KMS-11 (cell line): Measurements from ENCODE around the gene RNF169.

ENCODE experiments used
- H2AFZ ChIP-seq: fragments of 200-600 bp; sonication (generic); 2 replicates; pipeline ENCODE4 v1.6.1; 2016; ENCODE audit warnings: antibody characterized with exemption, mixed run types, low read depth
- H3K27ac ChIP-seq: fragments of 200-600 bp; sonication (generic); 2 replicates; pipeline ENCODE4 v1.6.1; 2016; ENCODE audit warnings: mild to moderate bottlenecking, mixed run types
- H3K27me3 ChIP-seq: fragments of 200-600 bp; sonication (generic); 2 replicates; pipeline ENCODE4 v1.6.1; 2017; ENCODE audit warnings: mild to moderate bottlenecking, low read depth, mixed run types, moderate library complexity; ENCODE audit not compliant: insufficient read depth
- H3K36me3 ChIP-seq: fragments of 200-600 bp; sonication (generic); 2 replicates; pipeline ENCODE4 v1.6.1; 2017; ENCODE audit warnings: mild to moderate bottlenecking, mixed run types; ENCODE audit not compliant: insufficient read depth
- H3K4me1 ChIP-seq: fragments of 200-600 bp; sonication (generic); 2 replicates; pipeline ENCODE4 v1.6.1; 2016; ENCODE audit warnings: mild to moderate bottlenecking, low read depth, mixed run types; ENCODE audit not compliant: poor library complexity, severe bottlenecking
- H3K4me2 ChIP-seq: fragments of 200-600 bp; sonication (generic); 2 replicates; pipeline ENCODE4 v1.7.0; 2016; ENCODE audit warnings: mild to moderate bottlenecking, mixed run types
- H3K4me3 ChIP-seq: fragments of 200-600 bp; sonication (generic); IDR thresholded peaks from 2 replicates; pipeline ENCODE4 v1.6.1; 2017; ENCODE audit warnings: low read depth, low read length, mixed read lengths; ENCODE audit not compliant: insufficient read depth
- H3K79me2 ChIP-seq: fragments of 200-600 bp; sonication (generic); 2 replicates; pipeline ENCODE4 v1.6.1; 2016; ENCODE audit warnings: low read depth, mixed run types; ENCODE audit not compliant: insufficient read depth
- H3K9ac ChIP-seq: fragments of 200-600 bp; sonication (generic); 2 replicates; pipeline ENCODE4 v1.6.1; 2016; ENCODE audit warnings: mild to moderate bottlenecking, mixed run types
- H4K20me1 ChIP-seq: fragments of 200-600 bp; sonication (generic); 2 replicates; pipeline ENCODE4 v1.6.1; 2016; ENCODE audit warnings: mild to moderate bottlenecking, mixed run types; ENCODE audit not compliant: insufficient read depth
- CTCF ChIP-seq: fragments of 200-600 bp; sonication (generic); conservative IDR thresholded peaks from 2 replicates; pipeline ENCODE4 v1.6.1; 2017; ENCODE audit warnings: low read depth, mild to moderate bottlenecking, antibody characterized with exemption, low read length, moderate library complexity, mixed read lengths

RNF169 gene

GRCh38 chr11:74725701-74726100 is 22.9 kb upstream of the RNF169 start:
- no peaks in the 10 kb centered on the region for H3K36me3 ChIP-seq
- H3K79me2 ChIP-seq, result no peaks in the 10 kb centered on the region
- no peak overlapping the region for H2AFZ ChIP-seq
- H3K4me1 ChIP-seq, result no peaks in the 10 kb centered on the region
- H3K4me2 ChIP-seq, result no peak overlapping the region
- H3K9ac ChIP-seq, result no peak overlapping the region
- no peaks in the 10 kb centered on the region for H3K27me3 ChIP-seq
- no peaks in the 10 kb centered on the region for H4K20me1 ChIP-seq
- TF ChIP-seq CTCF, result no peak
- no peak overlapping the region for H3K4me3 ChIP-seq
- H3K27ac ChIP-seq, result no peak overlapping the region

GRCh38 chr11:74726547-74727182 is 22.0 kb upstream of the RNF169 start:
- Histone ChIP-seq H3K4me2 (peak overlapping the region; percentile 6; the same call in 1 of the 2 replicates), H3K36me3 (no peaks in the 10 kb centered on the region), H3K27me3 (no peaks in the 10 kb centered on the region), H3K4me3 (no peak overlapping the region), H3K79me2 (no peaks in the 10 kb centered on the region), H4K20me1 (no peaks in the 10 kb centered on the region), H3K9ac (no peak overlapping the region), H2AFZ (peak overlapping the region; percentile 36; the same call in 1 of the 2 replicates), H3K4me1 (no peaks in the 10 kb centered on the region), H3K27ac (no peak overlapping the region)
- TF ChIP-seq CTCF, result peak; percentile 82

GRCh38 chr11:74729397-74729796 is 19.3 kb upstream of the RNF169 start:
- Histone ChIP-seq H3K4me2 (no peak overlapping the region), H3K4me1 (no peaks in the 10 kb centered on the region), H3K27me3 (no peaks in the 10 kb centered on the region), H4K20me1 (no peaks in the 10 kb centered on the region), H3K4me3 (no peak overlapping the region), H2AFZ (no peak overlapping the region), H3K79me2 (no peaks in the 10 kb centered on the region), H3K9ac (no peak overlapping the region), H3K27ac (no peak overlapping the region), H3K36me3 (no peaks in the 10 kb centered on the region)
- no peak for TF ChIP-seq CTCF

GRCh38 chr11:74730571-74731260 is 17.9 kb upstream of the RNF169 start:
- no peak overlapping the region for H3K9ac ChIP-seq
- H2AFZ ChIP-seq, result no peak overlapping the region
- H3K4me1 ChIP-seq, result no peaks in the 10 kb centered on the region
- no peak overlapping the region for H3K4me2 ChIP-seq
- no peaks in the 10 kb centered on the region for H3K27me3 ChIP-seq
- no peaks in the 10 kb centered on the region for H3K79me2 ChIP-seq
- no peaks in the 10 kb centered on the region for H4K20me1 ChIP-seq
- no peak overlapping the region for H3K4me3 ChIP-seq
- H3K36me3 ChIP-seq, result no peaks in the 10 kb centered on the region
- TF ChIP-seq CTCF, result no peak
- no peak overlapping the region for H3K27ac ChIP-seq
